ENCODE measurements around the gene PRODH2. TPM values are rescaled to one million over a fixed set of nuclear protein-coding genes. Genes with fewer than 3 reads are reported as not detected.
A peak's percentile ranks its signal among the peaks of the same experiment; 100 is the strongest.

Gene PRODH2
- total RNA-seq, 3 donors from 2014 or later: not detected

- Histone ChIP-seq H3K4me1 (ENCODE audit: low read depth) (no peaks in the 10 kb centered on the region), H3K9me3 (no peaks in the 10 kb centered on the region), H3K4me3 (no peak overlapping the region), H3K36me3 (ENCODE audit: low read depth) (no peaks in the 10 kb centered on the region)
- no peak for ATAC-seq
- peak in 1 of 3 donors; percentile 23 for DNase-seq
- intact Hi-C loops (cut with DNase I, micrococcal nuclease): no loop called here
- no peak for TF ChIP-seq CTCF (IDR thresholded peaks at IDR 0.05)
Observed at GRCh38 chr19:35777086-35777841, 35.4 kb downstream of the PRODH2 start.

- no peaks in the 10 kb centered on the region for H3K4me1 ChIP-seq (ENCODE audit: low read depth)
- no peaks in the 10 kb centered on the region for H3K9me3 ChIP-seq
- TF ChIP-seq CTCF (IDR thresholded peaks at IDR 0.05): no peak
- ATAC-seq (no peak), DNase-seq (no peak)
- no peaks in the 10 kb centered on the region for H3K36me3 ChIP-seq (ENCODE audit: low read depth)
- H3K4me3 ChIP-seq: no peak overlapping the region
- intact Hi-C loops (cut with DNase I, micrococcal nuclease): no loop called here
Observed at GRCh38 chr19:35776102-35776788, 36.4 kb downstream of the PRODH2 start.

- intact Hi-C loops (cut with DNase I, micrococcal nuclease): no loop called here
- DNase-seq (peak; percentile 99 to 100 (median 99)), ATAC-seq (peak; percentile 99)
- Histone ChIP-seq H3K36me3 (ENCODE audit: low read depth) (no peaks in the 10 kb centered on the region), H3K4me1 (ENCODE audit: low read depth) (no peaks in the 10 kb centered on the region), H3K4me3 (peak within 1 kb of the TSS; percentile 31), H3K9me3 (no peaks in the 10 kb centered on the region)
- TF ChIP-seq CTCF (IDR thresholded peaks at IDR 0.05): no peak
Observed at GRCh38 chr19:35775298-35776101, 37.1 kb downstream of the PRODH2 start, which contains the start of gene ARHGAP33. Gene ARHGAP33 (plus strand): TSS chr19:35775564. CDS start chr19:35775659, 95 bp downstream.

GRCh38 chr19:35775046-35775297 lies 37.7 kb downstream of the PRODH2 start:
- H3K4me3 ChIP-seq: no peak overlapping the region
- H3K4me1 ChIP-seq (ENCODE audit: low read depth): no peaks in the 10 kb centered on the region
- intact Hi-C loops (cut with DNase I, micrococcal nuclease): no loop called here
- no peaks in the 10 kb centered on the region for H3K9me3 ChIP-seq
- no peaks in the 10 kb centered on the region for H3K36me3 ChIP-seq (ENCODE audit: low read depth)
- no peak for TF ChIP-seq CTCF (IDR thresholded peaks at IDR 0.05)
- peak in 1 of 3 donors; percentile 16 for DNase-seq
- ATAC-seq: peak; percentile 1

GRCh38 chr19:35774274-35775045 lies 38.2 kb downstream of the PRODH2 start:
- intact Hi-C loops (cut with DNase I, micrococcal nuclease): no loop called here
- TF ChIP-seq CTCF (IDR thresholded peaks at IDR 0.05): no peak

More at GRCh38 chr19:35774274-35775045, 38.2 kb downstream of the PRODH2 start:
- peak in 1 of 3 donors; percentile 24 for DNase-seq
- H3K9me3 ChIP-seq: no peaks in the 10 kb centered on the region
- no peak overlapping the region for H3K4me3 ChIP-seq
- H3K4me1 ChIP-seq (ENCODE audit: low read depth): no peaks in the 10 kb centered on the region
- no peak for ATAC-seq
- H3K36me3 ChIP-seq (ENCODE audit: low read depth): no peaks in the 10 kb centered on the region
